ENCODE measurements around the gene OLA1.

The OLA1 gene

DNA sequence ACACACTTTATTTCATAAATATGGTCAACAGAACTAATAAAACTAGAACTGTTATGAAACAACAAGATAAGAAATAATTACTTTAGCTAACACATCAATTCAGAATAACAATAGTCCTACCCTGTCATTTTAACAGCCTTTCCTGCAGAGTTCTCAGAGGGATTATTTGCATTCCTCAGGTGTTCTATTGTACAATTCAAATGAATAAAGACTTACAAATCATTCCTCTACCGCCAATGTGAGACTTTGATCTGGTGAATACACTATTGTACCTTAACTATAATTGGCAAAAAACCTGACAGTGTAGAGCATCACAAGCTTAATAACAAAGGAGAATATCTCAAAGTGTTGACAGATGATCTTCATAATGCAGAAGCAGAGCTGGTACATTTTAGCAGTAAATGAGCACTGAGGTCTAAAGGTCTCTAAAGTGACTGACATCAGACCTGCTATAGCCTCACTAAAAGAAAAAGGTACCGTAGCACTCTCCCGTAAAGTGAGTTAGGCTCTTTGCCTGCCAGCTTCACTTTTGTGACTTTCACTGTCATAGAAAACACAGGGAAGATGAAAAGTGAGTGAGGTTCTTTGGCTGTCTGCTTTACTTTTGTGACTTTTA is 164.4 kb downstream of the OLA1 start:
- 48% methylated on average over 3 of the region's 3 CpGs for WGBS
- Histone ChIP-seq H3K4me1 (ENCODE audit: insufficient read depth, low read length) (peaks cover 33% of the 10 kb centered on the region; the same call in 1 of the 2 replicates), H3K9me3 (ENCODE audit: insufficient read depth, low read depth, low read length) (no peaks in the 10 kb centered on the region), H3K27me3 (ENCODE audit: insufficient read depth, low read length) (no peaks in the 10 kb centered on the region), H3K9ac (ENCODE audit: low read depth, low read length) (no peak overlapping the region), H3K27ac (ENCODE audit: low read depth, low read length) (no peak overlapping the region), H3K36me3 (ENCODE audit: insufficient read depth, low read length) (peaks cover 8% of the 10 kb centered on the region; the same call in 1 of the 2 replicates), H3K4me3 (ENCODE audit: low read length) (no peak overlapping the region)

DNA sequence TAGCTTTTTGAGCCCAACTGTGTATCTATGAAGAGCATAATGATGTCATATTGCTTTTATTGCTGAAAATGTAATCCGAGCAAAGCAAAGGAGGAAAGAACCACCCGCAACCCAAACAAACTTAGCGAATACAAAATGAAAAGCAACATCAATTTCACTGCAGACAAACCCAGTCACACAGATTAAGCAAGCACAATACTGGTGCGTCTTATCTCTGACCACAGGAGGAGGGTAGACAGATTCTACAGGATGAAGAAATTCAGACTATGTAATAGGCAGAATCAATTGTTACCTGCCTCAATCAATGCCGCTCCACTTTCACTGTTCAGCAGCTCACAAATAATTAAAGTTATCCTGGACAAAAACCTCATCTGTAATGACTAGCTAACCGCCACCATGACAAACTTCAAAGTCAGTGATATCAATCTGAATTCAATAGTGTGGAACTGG is 167.6 kb downstream of the OLA1 start:
- Histone ChIP-seq H3K9me3 (ENCODE audit: insufficient read depth, low read depth, low read length) (no peaks in the 10 kb centered on the region), H3K27ac (ENCODE audit: low read depth, low read length) (no peak overlapping the region), H3K9ac (ENCODE audit: low read depth, low read length) (no peak overlapping the region), H3K27me3 (ENCODE audit: insufficient read depth, low read length) (no peaks in the 10 kb centered on the region), H3K36me3 (ENCODE audit: insufficient read depth, low read length) (peaks cover 15% of the 10 kb centered on the region; the same call in 1 of the 2 replicates), H3K4me3 (ENCODE audit: low read length) (no peak overlapping the region), H3K4me1 (ENCODE audit: insufficient read depth, low read length) (peaks cover 39% of the 10 kb centered on the region; the same call in 1 of the 2 replicates)
- WGBS = 91% methylated on average over 6 of the region's 6 CpGs

DNA sequence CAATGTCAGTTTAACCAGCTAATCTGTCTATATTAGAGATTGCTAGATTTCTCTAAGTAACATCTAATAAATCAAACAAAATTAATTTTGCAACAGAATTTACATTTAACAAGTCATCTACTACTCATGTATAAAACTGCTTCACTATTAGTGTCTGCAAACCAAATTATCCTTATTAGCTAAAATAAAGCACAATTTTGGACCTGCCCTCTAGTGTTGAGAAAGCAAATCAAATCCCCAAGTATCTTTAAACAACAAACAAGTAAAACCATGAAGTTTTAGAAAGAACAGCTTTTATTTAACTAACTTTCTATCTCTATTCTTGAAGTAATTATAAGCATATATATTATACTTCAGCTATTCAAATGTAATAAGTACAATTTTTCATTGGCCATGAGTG is 170.1 kb downstream of the OLA1 start:
- Histone ChIP-seq H3K9me3 (ENCODE audit: insufficient read depth, low read depth, low read length) (no peaks in the 10 kb centered on the region), H3K4me3 (ENCODE audit: low read length) (no peak overlapping the region), H3K4me1 (ENCODE audit: insufficient read depth, low read length) (peaks cover 23% of the 10 kb centered on the region; the same call in 1 of the 2 replicates), H3K9ac (ENCODE audit: low read depth, low read length) (no peak overlapping the region), H3K27me3 (ENCODE audit: insufficient read depth, low read length) (no peaks in the 10 kb centered on the region), H3K27ac (ENCODE audit: low read depth, low read length) (no peak overlapping the region), H3K36me3 (ENCODE audit: insufficient read depth, low read length) (peaks cover 31% of the 10 kb centered on the region)

DNA sequence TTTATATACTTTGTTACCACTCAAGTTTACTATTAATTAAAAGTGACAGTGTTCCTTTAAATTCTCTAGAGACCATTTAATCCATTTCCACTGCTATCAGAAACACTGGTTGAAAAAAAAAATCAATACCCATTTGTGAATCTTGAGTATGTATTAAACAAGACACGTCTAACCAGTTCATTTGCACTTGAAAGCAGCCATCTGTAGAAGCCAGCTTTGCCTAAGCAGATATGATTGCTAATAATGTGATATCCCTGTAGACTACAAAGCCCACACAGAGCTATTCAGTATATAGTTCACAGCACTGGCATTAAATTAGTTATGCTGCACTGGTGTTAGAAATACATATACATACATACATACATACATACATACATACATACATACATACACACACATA is 171.4 kb downstream of the OLA1 start:
- Histone ChIP-seq H3K9me3 (ENCODE audit: insufficient read depth, low read depth, low read length) (no peaks in the 10 kb centered on the region), H3K4me1 (ENCODE audit: insufficient read depth, low read length) (peaks cover 29% of the 10 kb centered on the region), H3K27ac (ENCODE audit: low read depth, low read length) (no peak overlapping the region), H3K4me3 (ENCODE audit: low read length) (no peak overlapping the region), H3K9ac (ENCODE audit: low read depth, low read length) (no peak overlapping the region), H3K27me3 (ENCODE audit: insufficient read depth, low read length) (no peaks in the 10 kb centered on the region), H3K36me3 (ENCODE audit: insufficient read depth, low read length) (peaks cover 31% of the 10 kb centered on the region)
- 88% methylated on average over 1 of the region's 1 CpG for WGBS

DNA sequence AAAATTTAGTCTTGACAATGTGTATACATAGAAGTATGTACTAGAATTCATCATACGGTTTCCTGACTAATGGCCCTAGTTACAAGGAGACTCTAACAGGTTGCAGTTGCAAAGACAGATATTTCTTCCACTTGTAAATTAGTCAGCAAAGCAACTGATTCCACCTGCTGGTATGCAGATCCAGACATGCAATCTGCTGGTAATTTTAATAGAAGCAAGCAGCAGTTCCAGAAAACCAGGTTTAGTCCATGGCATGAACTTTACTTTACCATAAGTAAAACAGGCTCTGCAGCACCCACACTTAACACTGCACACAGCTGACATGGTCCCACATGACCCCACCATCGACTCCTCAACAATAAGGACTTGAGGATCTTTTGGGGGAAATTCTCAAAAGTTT is 172.3 kb downstream of the OLA1 start:
- no peaks in the 10 kb centered on the region for H3K27me3 ChIP-seq (ENCODE audit: insufficient read depth, low read length)
- WGBS = 91% methylated on average over 1 of the region's 2 CpGs
- no peaks in the 10 kb centered on the region for H3K9me3 ChIP-seq (ENCODE audit: insufficient read depth, low read depth, low read length)
- no peak overlapping the region for H3K9ac ChIP-seq (ENCODE audit: low read depth, low read length)
- H3K4me3 ChIP-seq (ENCODE audit: low read length) = no peak overlapping the region
- H3K4me1 ChIP-seq (ENCODE audit: insufficient read depth, low read length) = peaks cover 33% of the 10 kb centered on the region
- H3K27ac ChIP-seq (ENCODE audit: low read depth, low read length) = no peak overlapping the region
- peaks cover 31% of the 10 kb centered on the region for H3K36me3 ChIP-seq (ENCODE audit: insufficient read depth, low read length)

DNA sequence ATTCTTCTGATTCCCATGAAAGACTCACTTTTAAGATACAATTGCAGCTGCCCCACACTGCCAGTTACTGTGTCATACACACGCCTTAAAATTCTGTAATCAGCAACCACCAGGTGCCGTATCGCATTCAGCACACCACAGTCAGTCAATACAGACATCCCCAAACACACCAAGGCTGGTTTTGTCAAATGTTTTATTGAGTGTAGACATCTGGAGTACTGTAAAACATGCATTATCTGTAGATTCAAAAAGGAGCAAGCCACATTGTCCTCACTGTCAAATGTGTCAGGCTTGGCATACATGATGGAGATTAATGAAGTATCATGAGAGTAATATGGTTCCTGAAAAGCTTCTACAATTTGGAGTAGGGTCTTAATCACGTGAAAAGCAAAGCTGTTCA is 173.5 kb downstream of the OLA1 start:
- Histone ChIP-seq H3K27me3 (ENCODE audit: insufficient read depth, low read length) (no peaks in the 10 kb centered on the region), H3K9me3 (ENCODE audit: insufficient read depth, low read depth, low read length) (no peaks in the 10 kb centered on the region), H3K4me1 (ENCODE audit: insufficient read depth, low read length) (peaks cover 25% of the 10 kb centered on the region), H3K9ac (ENCODE audit: low read depth, low read length) (no peak overlapping the region), H3K4me3 (ENCODE audit: low read length) (no peak overlapping the region), H3K27ac (ENCODE audit: low read depth, low read length) (no peak overlapping the region), H3K36me3 (ENCODE audit: insufficient read depth, low read length) (peaks cover 25% of the 10 kb centered on the region)
- 93% methylated on average over 4 of the region's 4 CpGs for WGBS

DNA sequence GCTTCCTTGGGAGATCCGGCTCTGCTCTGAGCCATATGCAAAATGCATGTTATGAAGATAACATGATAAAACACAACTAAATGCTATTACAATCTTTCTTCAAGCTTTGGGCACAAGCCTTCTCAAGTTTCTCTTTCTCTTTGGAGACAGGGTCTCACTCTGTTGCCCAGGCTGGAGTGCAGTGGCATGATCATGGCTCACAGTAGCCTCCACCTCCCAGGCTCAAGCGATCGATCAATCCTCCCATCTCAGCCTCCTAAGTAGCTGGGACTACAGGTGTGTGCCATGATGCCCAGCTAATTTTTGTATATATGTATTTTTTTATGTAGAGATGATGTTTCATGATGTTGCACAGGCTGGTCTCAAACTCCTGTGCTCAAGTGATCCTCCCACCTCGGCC is 175.5 kb downstream of the OLA1 start:
- H3K9ac ChIP-seq (ENCODE audit: low read depth, low read length) = no peak overlapping the region
- H3K27ac ChIP-seq (ENCODE audit: low read depth, low read length) = no peak overlapping the region
- H3K4me1 ChIP-seq (ENCODE audit: insufficient read depth, low read length) = peaks cover 12% of the 10 kb centered on the region
- no peaks in the 10 kb centered on the region for H3K9me3 ChIP-seq (ENCODE audit: insufficient read depth, low read depth, low read length)
- WGBS = 100% methylated on average over 4 of the region's 4 CpGs
- H3K4me3 ChIP-seq (ENCODE audit: low read length) = no peak overlapping the region
- peaks cover 25% of the 10 kb centered on the region for H3K36me3 ChIP-seq (ENCODE audit: insufficient read depth, low read length)
- H3K27me3 ChIP-seq (ENCODE audit: insufficient read depth, low read length) = no peaks in the 10 kb centered on the region

DNA sequence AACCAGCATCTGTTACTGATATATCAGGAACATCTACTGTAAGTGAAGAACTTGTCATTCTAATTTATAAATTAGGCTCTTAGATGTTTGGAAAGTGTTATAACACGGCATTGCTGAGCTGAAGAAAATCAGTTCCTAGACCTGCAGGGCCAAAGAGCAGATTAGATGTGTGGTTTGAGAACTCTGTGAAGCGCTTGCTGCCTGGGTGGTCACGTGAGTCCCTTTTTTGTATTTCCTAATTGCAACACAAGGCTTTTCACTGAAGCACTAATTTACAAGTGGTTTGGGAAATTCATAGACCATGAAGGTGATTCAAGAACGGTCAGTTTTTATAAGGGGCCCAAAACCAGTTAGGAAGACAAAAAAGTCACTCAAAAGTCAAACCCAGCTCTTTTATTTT is 176.3 kb downstream of the OLA1 start:
- 77% methylated on average over 3 of the region's 4 CpGs for WGBS
- Histone ChIP-seq H3K4me3 (ENCODE audit: low read length) (no peak overlapping the region), H3K27me3 (ENCODE audit: insufficient read depth, low read length) (no peaks in the 10 kb centered on the region), H3K4me1 (ENCODE audit: insufficient read depth, low read length) (peaks cover 12% of the 10 kb centered on the region), H3K9ac (ENCODE audit: low read depth, low read length) (no peak overlapping the region), H3K9me3 (ENCODE audit: insufficient read depth, low read depth, low read length) (no peaks in the 10 kb centered on the region), H3K36me3 (ENCODE audit: insufficient read depth, low read length) (peaks cover 25% of the 10 kb centered on the region), H3K27ac (ENCODE audit: low read depth, low read length) (no peak overlapping the region)

DNA sequence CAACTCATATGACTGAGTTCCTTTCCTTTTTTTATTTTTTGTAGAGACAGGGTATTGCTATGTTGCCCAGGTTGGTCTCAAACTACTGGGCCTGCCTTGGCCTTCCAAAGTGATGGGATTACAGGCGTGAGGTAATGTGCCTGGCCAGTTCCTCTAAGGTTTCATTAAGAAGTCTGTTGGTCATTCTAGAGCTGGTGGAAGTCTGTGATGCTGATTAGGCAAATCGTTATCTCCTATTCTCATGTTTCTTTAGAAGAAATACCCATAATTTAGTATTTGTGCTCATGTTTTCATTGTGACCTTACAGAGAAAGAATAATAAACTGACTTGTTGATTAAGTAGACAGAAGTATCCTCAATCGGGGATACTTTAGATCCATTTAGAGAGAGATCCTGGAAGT is 177.0 kb downstream of the OLA1 start:
- peaks cover 21% of the 10 kb centered on the region for H3K36me3 ChIP-seq (ENCODE audit: insufficient read depth, low read length)
- H3K27ac ChIP-seq (ENCODE audit: low read depth, low read length) = no peak overlapping the region
- 95% methylated on average over 3 of the region's 3 CpGs for WGBS
- peaks cover 12% of the 10 kb centered on the region for H3K4me1 ChIP-seq (ENCODE audit: insufficient read depth, low read length)
- H3K9ac ChIP-seq (ENCODE audit: low read depth, low read length) = no peak overlapping the region
- no peak overlapping the region for H3K4me3 ChIP-seq (ENCODE audit: low read length)
- no peaks in the 10 kb centered on the region for H3K27me3 ChIP-seq (ENCODE audit: insufficient read depth, low read length)
- no peaks in the 10 kb centered on the region for H3K9me3 ChIP-seq (ENCODE audit: insufficient read depth, low read depth, low read length)

DNA sequence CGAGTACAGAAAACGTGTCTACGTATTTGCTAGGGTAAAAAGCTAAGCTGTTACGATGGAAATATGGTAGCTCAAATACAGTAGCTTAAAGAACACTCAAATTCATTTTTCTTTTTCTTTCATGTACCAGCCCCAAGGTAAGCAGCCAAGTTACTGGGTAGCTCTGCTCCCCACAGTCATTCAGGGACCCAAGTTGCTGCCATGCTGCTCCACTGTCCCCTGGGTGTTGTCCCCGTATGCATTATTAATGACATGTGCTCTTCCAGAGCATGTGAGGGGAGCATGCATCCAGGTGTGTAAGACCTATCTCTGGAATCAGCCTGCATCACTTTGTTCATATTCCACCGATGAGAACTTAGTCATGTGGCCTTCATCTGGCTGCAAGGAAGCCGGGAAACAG is 178.1 kb downstream of the OLA1 start:
- WGBS = 88% methylated on average over 7 of the region's 7 CpGs

DNA sequence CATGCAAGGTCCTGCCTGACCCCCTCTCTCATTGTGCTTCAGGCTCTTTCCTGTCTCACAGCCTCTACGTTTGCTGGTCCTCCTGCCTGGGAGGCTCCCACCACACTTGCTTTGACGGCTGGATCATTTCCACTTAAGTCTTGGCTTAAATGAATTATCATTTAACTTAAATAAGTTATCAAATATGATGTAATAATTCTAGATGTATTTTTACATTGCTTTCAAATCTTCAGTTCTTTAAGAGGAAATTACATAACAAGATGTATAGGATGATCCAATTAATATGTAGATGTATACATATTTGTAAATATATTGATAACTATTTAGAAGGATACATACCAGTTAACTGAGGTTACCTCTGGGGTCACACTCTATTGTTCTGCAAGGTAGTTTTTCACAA is 180.5 kb downstream of the OLA1 start:
- Histone ChIP-seq H3K9me3 (ENCODE audit: insufficient read depth, low read depth, low read length) (no peaks in the 10 kb centered on the region), H3K4me1 (ENCODE audit: insufficient read depth, low read length) (peaks cover 24% of the 10 kb centered on the region), H3K27me3 (ENCODE audit: insufficient read depth, low read length) (no peaks in the 10 kb centered on the region), H3K4me3 (ENCODE audit: low read length) (no peak overlapping the region), H3K36me3 (ENCODE audit: insufficient read depth, low read length) (no peaks in the 10 kb centered on the region), H3K27ac (ENCODE audit: low read depth, low read length) (no peak overlapping the region), H3K9ac (ENCODE audit: low read depth, low read length) (no peak overlapping the region)
- whole genome bisulfite sequencing = 88% methylated on average over 2 of the region's 2 CpGs

More for the DNA sequence above, 178.1 kb downstream of the OLA1 start:
- no peak overlapping the region for H3K9ac ChIP-seq (ENCODE audit: low read depth, low read length)
- H3K4me1 ChIP-seq (ENCODE audit: insufficient read depth, low read length) = peaks cover 12% of the 10 kb centered on the region
- peaks cover 13% of the 10 kb centered on the region for H3K36me3 ChIP-seq (ENCODE audit: insufficient read depth, low read length)
- no peak overlapping the region for H3K4me3 ChIP-seq (ENCODE audit: low read length)
- no peaks in the 10 kb centered on the region for H3K9me3 ChIP-seq (ENCODE audit: insufficient read depth, low read depth, low read length)
- H3K27me3 ChIP-seq (ENCODE audit: insufficient read depth, low read length) = no peaks in the 10 kb centered on the region
- no peak overlapping the region for H3K27ac ChIP-seq (ENCODE audit: low read depth, low read length)

DNA sequence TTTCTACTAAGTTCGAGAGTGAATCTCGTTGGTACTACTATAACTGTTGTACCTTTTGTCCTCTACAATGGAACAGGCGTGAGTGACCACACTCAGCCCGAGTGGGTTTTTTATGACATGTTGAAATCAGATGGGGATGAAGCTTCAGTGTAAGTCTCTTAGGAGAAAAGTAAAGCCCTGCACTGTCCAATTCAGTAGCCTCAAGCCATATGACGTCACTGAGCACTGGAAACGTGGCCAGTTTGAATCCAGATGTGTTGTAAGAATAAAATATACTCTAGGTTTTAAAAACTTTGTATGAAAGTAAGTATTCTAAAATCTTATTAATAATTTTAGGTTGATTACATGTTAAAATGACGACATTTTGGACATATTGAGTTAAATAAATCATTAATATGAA is 181.5 kb downstream of the OLA1 start:
- Histone ChIP-seq H3K9ac (ENCODE audit: low read depth, low read length) (no peak overlapping the region), H3K4me3 (ENCODE audit: low read length) (no peak overlapping the region), H3K27ac (ENCODE audit: low read depth, low read length) (no peak overlapping the region), H3K9me3 (ENCODE audit: insufficient read depth, low read depth, low read length) (no peaks in the 10 kb centered on the region), H3K27me3 (ENCODE audit: insufficient read depth, low read length) (no peaks in the 10 kb centered on the region), H3K4me1 (ENCODE audit: insufficient read depth, low read length) (peaks cover 24% of the 10 kb centered on the region), H3K36me3 (ENCODE audit: insufficient read depth, low read length) (no peaks in the 10 kb centered on the region)
- 93% methylated on average over 6 of the region's 7 CpGs for WGBS
